ENCODE data around the gene ACAP2. TPM values are rescaled to one million over a fixed set of nuclear protein-coding genes. Genes with fewer than 3 reads are reported as not detected.

Gene ACAP2
- total RNA-seq, 1 experiment from 2014 or later, result 42.9 TPM

DNA sequence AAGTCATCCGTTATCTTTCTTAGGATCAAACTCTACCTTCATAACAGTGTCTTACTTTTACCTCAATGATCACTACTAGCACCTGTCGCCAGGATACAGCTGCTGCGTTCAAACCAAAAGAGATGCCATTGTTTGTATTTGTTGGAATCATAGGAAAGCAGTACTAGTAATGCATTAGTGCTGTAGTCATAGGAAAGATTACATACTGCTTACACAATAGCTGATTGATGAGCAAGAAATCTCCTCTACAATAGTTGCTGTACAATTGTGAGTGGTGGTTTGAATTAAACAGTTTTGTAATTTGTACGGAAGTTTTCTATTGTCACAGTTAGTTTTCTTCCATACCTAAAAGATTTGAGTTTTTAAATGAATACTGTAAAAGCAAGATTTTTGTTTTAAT, 21.4 kb downstream of the ACAP2 start:
- ChIA-PET POLR2A (no interaction called here), CTCF (no interaction called here)
- no peak for DNase-seq
- no TSS peak for BruUV-seq (replicated peaks)
- Mint-ChIP-seq H3K36me3 (ENCODE audit: insufficient read depth, unreplicated experiment) (no peaks in the 10 kb centered on the region), H3K4me3 (ENCODE audit: unreplicated experiment) (no peak overlapping the region), H3K27ac (ENCODE audit: unreplicated experiment) (no peak overlapping the region), H3K9me3 (ENCODE audit: unreplicated experiment) (no peaks in the 10 kb centered on the region), H3K27me3 (ENCODE audit: insufficient read depth, unreplicated experiment) (no peaks in the 10 kb centered on the region), H3K4me1 (ENCODE audit: low read depth, unreplicated experiment) (peaks cover 13% of the 10 kb centered on the region)
- intact Hi-C loops (cut with micrococcal nuclease; ENCODE audit: unreplicated experiment), result no loop called here
- no peaks in the 10 kb centered on the region for H3K9me3 ChIP-seq
- TF ChIP-seq, protein P1, sequence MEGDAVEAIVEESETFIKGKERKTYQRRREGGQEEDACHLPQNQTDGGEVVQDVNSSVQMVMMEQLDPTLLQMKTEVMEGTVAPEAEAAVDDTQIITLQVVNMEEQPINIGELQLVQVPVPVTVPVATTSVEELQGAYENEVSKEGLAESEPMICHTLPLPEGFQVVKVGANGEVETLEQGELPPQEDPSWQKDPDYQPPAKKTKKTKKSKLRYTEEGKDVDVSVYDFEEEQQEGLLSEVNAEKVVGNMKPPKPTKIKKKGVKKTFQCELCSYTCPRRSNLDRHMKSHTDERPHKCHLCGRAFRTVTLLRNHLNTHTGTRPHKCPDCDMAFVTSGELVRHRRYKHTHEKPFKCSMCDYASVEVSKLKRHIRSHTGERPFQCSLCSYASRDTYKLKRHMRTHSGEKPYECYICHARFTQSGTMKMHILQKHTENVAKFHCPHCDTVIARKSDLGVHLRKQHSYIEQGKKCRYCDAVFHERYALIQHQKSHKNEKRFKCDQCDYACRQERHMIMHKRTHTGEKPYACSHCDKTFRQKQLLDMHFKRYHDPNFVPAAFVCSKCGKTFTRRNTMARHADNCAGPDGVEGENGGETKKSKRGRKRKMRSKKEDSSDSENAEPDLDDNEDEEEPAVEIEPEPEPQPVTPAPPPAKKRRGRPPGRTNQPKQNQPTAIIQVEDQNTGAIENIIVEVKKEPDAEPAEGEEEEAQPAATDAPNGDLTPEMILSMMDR (IDR thresholded peaks at IDR 0.05; ENCODE audit: insufficient read depth in 1 of 2, low read depth in 1 of 2, low read length in 1 of 2, severe bottlenecking in 1 of 2, unreplicated experiment in 1 of 2), result no peak
- H3K4me3 ChIP-seq (ENCODE audit: low read depth, low read length), result no peak overlapping the region
- H3K4me1 ChIP-seq, result no peaks in the 10 kb centered on the region
- no peaks in the 10 kb centered on the region for H3K27me3 ChIP-seq (replicated peaks; ENCODE audit: control insufficient read depth, insufficient read depth, low read length)
- no peaks in the 10 kb centered on the region for H3K36me3 ChIP-seq (ENCODE audit: control insufficient read depth, insufficient read depth, low read length)

DNA sequence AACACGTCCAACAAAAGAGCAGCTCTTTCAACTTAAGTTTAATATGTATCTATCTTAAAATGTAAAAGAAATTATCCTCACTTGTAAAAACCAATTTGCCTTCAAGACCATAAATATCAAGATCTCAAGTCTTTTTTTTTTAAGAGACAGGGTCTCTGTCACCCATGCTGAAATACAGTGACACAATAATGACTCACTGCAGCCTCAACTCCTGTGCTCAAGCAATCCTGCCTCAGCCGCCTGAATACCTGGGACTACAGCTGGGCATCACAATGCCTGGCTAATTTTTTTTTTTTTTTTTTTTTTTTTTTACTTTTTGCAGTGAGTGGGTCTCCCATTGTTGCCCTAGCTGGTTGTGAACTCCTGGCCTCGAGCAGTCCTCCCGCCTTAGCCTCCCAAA, 26.0 kb downstream of the ACAP2 start:
- no TSS peak for BruUV-seq (replicated peaks)
- Mint-ChIP-seq H3K27me3 (ENCODE audit: insufficient read depth, unreplicated experiment) (no peaks in the 10 kb centered on the region), H3K9me3 (ENCODE audit: unreplicated experiment) (no peaks in the 10 kb centered on the region), H3K27ac (ENCODE audit: unreplicated experiment) (no peak overlapping the region), H3K36me3 (ENCODE audit: insufficient read depth, unreplicated experiment) (peaks cover 6% of the 10 kb centered on the region), H3K4me1 (ENCODE audit: low read depth, unreplicated experiment) (peaks cover 8% of the 10 kb centered on the region), H3K4me3 (ENCODE audit: unreplicated experiment) (no peak overlapping the region)
- intact Hi-C loops (cut with micrococcal nuclease; ENCODE audit: unreplicated experiment), result no loop called here
- ChIA-PET CTCF (no interaction called here), POLR2A (interaction anchor here (0.5 kb wide), 1 partner anchor 189 kb away, joined by 4 read pairs; no protein-coding TSS in a partner anchor)
- Histone ChIP-seq H3K4me1 (no peaks in the 10 kb centered on the region), H3K36me3 (ENCODE audit: control insufficient read depth, insufficient read depth, low read length) (no peaks in the 10 kb centered on the region), H3K27me3 (replicated peaks; ENCODE audit: control insufficient read depth, insufficient read depth, low read length) (no peaks in the 10 kb centered on the region), H3K9me3 (no peaks in the 10 kb centered on the region), H3K4me3 (ENCODE audit: low read depth, low read length) (no peak overlapping the region)
- TF ChIP-seq, protein P1 (IDR thresholded peaks at IDR 0.05; ENCODE audit: insufficient read depth in 1 of 2, low read depth in 1 of 2, low read length in 1 of 2, severe bottlenecking in 1 of 2, unreplicated experiment in 1 of 2), result no peak
- DNase-seq, result no peak

DNA sequence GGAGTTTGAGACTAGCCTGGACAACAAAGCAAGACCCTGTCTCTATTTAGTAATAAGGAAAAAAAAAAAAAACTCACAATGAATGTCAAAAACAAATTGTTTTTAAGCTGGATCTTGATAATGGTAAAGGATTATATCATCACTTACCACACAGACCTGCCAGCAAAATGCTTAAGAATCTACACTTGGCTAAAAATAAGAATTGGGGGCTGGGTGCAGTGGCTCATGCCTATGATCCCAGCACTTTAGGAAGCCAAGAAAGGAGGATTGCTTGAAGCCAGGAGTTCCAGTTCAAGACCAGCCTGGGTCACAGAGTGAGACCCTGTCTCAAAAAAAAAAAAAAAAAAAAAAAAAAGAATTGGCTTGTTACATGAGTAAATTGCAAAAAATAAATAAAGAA, 31.0 kb downstream of the ACAP2 start:
- peaks cover 12% of the 10 kb centered on the region for H3K9me3 Mint-ChIP-seq (ENCODE audit: unreplicated experiment)
- TF ChIP-seq, protein P1 (IDR thresholded peaks at IDR 0.05; ENCODE audit: insufficient read depth in 1 of 2, low read depth in 1 of 2, low read length in 1 of 2, severe bottlenecking in 1 of 2, unreplicated experiment in 1 of 2), result no peak

More for the DNA sequence above, 31.0 kb downstream of the ACAP2 start:
- POLR2A ChIA-PET, result no interaction called here
- CTCF ChIA-PET, result no interaction called here
- no peak overlapping the region for H3K27ac Mint-ChIP-seq (ENCODE audit: unreplicated experiment)
- 0 out of 2 replicates have a peak, but pooled peaks cover 6% of the 10 kb centered on the region for H3K9me3 ChIP-seq
- no TSS peak for BruUV-seq (replicated peaks)
- no peaks in the 10 kb centered on the region for H3K27me3 ChIP-seq (replicated peaks; ENCODE audit: control insufficient read depth, insufficient read depth, low read length)
- no peak overlapping the region for H3K4me3 ChIP-seq (ENCODE audit: low read depth, low read length)
- H3K27me3 Mint-ChIP-seq (ENCODE audit: insufficient read depth, unreplicated experiment), result no peaks in the 10 kb centered on the region
- no peak overlapping the region for H3K4me3 Mint-ChIP-seq (ENCODE audit: unreplicated experiment)
- H3K4me1 Mint-ChIP-seq (ENCODE audit: low read depth, unreplicated experiment), result no peaks in the 10 kb centered on the region
- H3K36me3 ChIP-seq (ENCODE audit: control insufficient read depth, insufficient read depth, low read length), result no peaks in the 10 kb centered on the region
- DNase-seq, result no peak
- intact Hi-C loops (cut with micrococcal nuclease; ENCODE audit: unreplicated experiment), result no loop called here
- H3K36me3 Mint-ChIP-seq (ENCODE audit: insufficient read depth, unreplicated experiment), result peaks cover 15% of the 10 kb centered on the region
- H3K4me1 ChIP-seq, result no peaks in the 10 kb centered on the region

Measured in Caco-2 (cell line).